ENCODE data around the gene IGSF21. TPM values are rescaled to one million over a fixed set of nuclear protein-coding genes. Genes with fewer than 3 reads are reported as not detected.

The IGSF21 gene
- total RNA-seq, 1 donor from 2014 or later = not detected

- no peak overlapping the region for H3K4me3 ChIP-seq (ENCODE audit: low read depth, low read length)
- TF ChIP-seq CTCF (conservative IDR thresholded peaks at IDR 0.05; ENCODE audit: low read depth, low read length) = no peak
- no peak for DNase-seq (ENCODE audit: low read depth)
Measured at GRCh38 chr1:18256282-18257235, 149.0 kb downstream of the IGSF21 start.

GRCh38 chr1:18257778-18258177 is 150.2 kb downstream of the IGSF21 start:
- DNase-seq (ENCODE audit: low read depth) = no peak
- TF ChIP-seq CTCF (conservative IDR thresholded peaks at IDR 0.05; ENCODE audit: low read depth, low read length) = no peak

GRCh38 chr1:18261891-18262290 is 154.3 kb downstream of the IGSF21 start:
- no peak overlapping the region for H3K4me3 ChIP-seq (ENCODE audit: low read depth, low read length)
- no peak for TF ChIP-seq CTCF (conservative IDR thresholded peaks at IDR 0.05; ENCODE audit: low read depth, low read length)

More at GRCh38 chr1:18257778-18258177, 150.2 kb downstream of the IGSF21 start:
- H3K4me3 ChIP-seq (ENCODE audit: low read depth, low read length) = no peak overlapping the region

GRCh38 chr1:18262726-18263125 is 155.1 kb downstream of the IGSF21 start:
- DNase-seq (ENCODE audit: low read depth) = no peak
- no peak for TF ChIP-seq CTCF (conservative IDR thresholded peaks at IDR 0.05; ENCODE audit: low read depth, low read length)

More at GRCh38 chr1:18261891-18262290, 154.3 kb downstream of the IGSF21 start:
- DNase-seq (ENCODE audit: low read depth) = no peak

GRCh38 chr1:18263547-18264120 is 156.0 kb downstream of the IGSF21 start:
- no peak for DNase-seq (ENCODE audit: low read depth)
- H3K4me3 ChIP-seq (ENCODE audit: low read depth, low read length) = no peak overlapping the region
- TF ChIP-seq CTCF (conservative IDR thresholded peaks at IDR 0.05; ENCODE audit: low read depth, low read length) = no peak

More at GRCh38 chr1:18262726-18263125, 155.1 kb downstream of the IGSF21 start:
- H3K4me3 ChIP-seq (ENCODE audit: low read depth, low read length) = no peak overlapping the region

GRCh38 chr1:18264450-18265039 is 156.9 kb downstream of the IGSF21 start:
- H3K4me3 ChIP-seq (ENCODE audit: low read depth, low read length) = no peak overlapping the region
- no peak for TF ChIP-seq CTCF (conservative IDR thresholded peaks at IDR 0.05; ENCODE audit: low read depth, low read length)
- no peak for DNase-seq (ENCODE audit: low read depth)
